Fibroblast of skin of abdomen (primary cell): Measurements from ENCODE around the gene IL22RA1.
A peak's percentile ranks its signal among the peaks of the same experiment; 100 is the strongest.

Experiments
- DNase-seq: peaks from one replicate; pipeline ENCODE4 v3.0.0-alpha.2; 2013

Gene IL22RA1

DNA sequence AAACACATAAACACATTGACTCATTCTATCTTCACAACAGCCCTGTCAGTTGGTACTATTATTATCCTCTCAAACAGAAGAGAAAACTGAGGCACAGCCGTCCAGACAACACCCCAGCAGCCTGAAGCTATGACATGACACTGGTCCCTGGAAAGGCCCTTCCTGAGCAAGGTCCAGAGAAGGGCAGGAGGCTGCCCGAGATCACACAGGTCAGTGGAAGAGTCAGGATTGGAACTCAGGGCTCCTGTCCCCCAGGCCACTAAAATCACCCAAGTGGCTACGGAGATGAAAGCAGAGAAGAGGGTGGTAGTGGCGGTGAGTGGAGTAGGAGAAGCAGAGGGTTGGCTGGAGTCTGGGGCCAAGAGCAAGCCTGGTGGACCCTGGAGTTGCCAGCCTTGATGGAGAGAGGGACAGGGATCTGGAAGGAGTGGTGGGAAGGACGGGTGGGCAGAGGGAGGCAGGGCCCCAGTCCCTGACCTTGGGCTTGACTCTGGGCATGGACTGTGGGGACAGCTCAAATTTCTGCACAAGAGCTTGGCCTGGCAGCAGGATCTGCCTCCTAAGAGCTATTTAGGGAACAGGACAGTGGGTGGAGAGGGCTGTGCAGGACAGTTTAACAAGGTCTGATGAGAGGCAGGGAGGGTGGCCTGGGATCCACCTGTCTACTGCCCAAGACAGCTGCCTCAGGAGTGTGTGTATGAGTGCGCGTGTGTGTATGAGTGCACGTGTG lies 46.8 kb downstream of the IL22RA1 start:
- DNase-seq = no peak

- DNase-seq = no peak
These were observed 47.6 kb downstream of the IL22RA1 start for GRCh38 chr1:24095140-24095859.

DNA sequence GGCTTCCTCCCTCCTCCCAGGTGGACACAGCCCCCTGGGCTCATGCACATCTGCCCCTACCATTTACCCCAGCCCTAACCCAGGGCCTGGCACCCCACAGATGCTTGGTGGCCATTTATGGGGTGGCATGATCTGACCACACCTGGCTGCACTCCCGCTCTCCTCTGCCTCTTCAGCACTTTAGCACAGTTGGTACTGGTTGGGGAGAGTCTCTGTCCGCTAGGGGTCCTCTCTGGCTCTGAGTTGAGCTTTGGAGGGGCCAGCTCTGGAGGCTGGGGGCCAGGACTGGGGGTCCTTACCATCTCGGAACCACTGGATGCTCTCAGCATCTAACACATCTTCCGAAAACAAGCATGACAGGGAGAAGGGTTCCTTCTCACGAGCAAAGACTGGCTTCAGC lies 48.4 kb downstream of the IL22RA1 start:
- no peak for DNase-seq

- DNase-seq = no peak
These were observed 49.2 kb downstream of the IL22RA1 start for GRCh38 chr1:24093732-24094131.

GRCh38 chr1:24092979-24093378 lies 50.0 kb downstream of the IL22RA1 start:
- DNase-seq = no peak

DNA sequence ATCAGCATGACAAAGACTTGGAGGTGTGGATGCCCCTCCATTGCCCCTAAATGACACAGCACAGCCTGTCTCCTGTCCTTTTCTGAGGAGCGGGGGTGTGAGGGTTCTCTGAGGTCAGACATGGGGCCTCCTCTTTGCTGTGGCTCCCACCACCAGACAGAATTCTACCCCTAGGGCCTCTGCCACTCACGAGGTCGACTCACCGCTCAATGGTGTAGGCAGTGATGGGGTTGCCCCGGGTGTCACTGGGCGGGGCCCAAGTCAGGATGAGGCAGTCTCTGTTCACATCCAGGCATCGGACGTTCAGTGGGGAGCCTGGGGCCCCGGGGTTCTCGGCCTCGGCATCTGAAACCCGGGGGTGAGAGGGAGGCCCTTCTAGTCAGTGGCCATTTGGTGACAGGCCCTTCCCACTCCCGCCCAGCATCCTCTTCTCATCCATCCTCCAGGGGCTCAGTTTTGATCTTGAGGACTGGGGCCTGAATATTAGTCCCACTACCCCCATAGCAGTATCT lies 50.9 kb downstream of the IL22RA1 start:
- no peak for DNase-seq

GRCh38 chr1:24090736-24091135 lies 52.2 kb downstream of the IL22RA1 start:
- DNase-seq = no peak

DNA sequence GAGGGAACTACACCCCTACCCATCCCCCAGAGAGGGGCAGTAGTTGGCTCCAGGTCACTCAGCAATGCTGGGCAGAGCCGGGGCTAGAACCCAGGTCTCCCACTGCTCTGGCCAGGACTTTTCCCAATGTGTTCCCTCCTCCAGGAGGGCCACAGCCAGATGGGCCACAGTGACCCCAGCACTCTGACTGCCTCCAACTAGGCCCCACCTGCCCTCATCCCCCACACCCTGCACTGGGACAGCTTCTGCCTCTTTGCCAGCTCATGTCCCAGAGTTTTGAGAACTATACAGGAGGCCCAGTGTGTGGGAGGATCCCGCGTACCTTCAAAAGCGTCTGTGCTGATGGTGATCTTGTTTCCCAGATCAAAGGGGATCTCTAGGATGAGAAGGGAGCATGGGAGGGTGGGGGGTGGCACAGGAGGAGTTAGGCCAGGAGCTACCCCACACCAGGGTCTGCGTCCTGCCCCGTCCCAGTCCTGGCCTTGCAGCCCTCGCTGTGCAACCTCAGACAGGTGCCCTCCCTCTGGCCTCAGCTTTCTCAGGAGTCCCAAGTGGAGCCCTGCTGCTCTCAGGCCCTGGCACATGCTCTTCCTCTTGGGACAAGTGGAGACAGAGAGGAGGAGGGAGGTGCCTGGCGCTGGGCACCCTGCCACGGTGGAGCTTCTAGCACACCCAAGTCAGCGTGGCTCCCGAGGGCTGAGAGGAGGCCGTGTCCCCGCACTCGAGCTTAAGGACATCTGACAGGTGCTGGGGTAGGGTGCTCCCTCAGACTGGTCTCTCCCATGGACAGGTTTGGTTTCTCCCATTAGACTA lies 53.0 kb downstream of the IL22RA1 start:
- no peak for DNase-seq

DNA sequence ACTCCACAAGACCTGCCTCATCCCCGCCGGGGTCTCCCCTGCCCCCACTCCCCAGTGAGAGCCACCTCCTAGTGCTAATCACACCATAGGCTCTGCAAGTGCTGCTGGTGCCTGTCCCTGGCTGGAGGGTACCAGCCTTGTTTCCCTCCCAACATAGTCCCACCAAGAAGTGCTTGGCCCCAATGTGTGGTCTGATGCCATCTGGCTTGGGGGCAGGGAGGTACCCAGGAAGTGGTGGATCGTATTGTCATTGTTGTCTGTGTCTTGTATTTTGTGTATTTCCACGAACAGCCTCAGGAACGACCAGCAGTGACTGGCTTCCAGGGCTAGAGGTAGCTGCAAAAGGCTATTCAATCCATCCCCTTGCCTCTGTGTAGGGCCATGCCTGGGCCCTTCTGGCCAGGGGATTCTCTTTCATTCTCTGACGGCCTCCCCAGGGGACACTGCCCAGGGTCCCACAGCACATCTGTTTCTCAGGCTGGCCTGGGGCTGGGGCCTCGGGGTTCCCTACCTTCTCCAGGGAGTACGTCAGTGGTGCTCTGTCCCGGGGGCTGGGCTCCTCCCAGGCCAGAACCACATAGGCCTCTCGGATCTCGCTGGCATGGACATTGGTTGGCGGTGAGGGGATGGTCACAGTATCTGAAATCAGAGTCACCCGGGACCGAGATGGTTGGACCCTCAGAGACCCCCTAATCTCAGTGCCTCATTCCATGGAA lies 53.8 kb downstream of the IL22RA1 start:
- no peak for DNase-seq

DNA sequence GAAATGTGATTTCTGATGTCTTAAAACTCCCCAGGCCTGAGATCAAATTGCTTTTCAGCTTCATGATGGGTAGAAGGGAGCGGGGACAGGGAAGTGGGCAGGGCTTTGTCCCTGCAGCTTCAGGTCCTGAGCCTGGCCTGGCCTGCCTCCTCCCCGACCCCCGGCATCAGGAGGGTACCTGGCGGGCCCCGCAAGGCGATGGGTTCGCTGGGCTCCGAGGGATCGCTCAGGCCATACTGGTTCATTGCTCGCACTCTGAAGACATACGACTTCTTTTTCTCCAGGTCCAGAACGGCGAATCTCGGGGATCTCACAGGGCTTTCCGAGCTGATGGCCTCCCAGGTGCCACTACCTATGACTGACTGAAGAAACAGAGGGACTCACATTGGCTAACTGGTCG lies 56.5 kb downstream of the IL22RA1 start:
- no peak for DNase-seq

GRCh38 chr1:24085546-24085945 lies 57.4 kb downstream of the IL22RA1 start:
- peak; percentile 28 for DNase-seq

DNA sequence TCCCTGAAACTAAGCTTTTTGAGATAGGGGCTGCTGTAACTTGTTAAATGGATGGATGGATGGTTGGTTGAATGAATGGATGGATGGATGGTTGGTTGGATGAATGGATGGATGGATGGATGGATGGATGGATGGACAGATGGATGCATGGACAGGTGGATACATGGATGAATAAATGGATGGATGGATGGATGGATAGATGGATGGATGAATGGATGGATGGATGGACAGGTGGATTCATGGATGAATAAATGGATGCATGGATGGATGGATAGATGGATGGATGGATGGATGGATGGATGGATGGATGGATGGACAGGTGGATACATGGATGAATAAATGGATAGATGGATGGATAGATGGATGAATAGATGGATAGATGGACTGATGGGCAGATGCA lies 57.9 kb downstream of the IL22RA1 start:
- DNase-seq = no peak

- DNase-seq = no peak
These were observed 58.9 kb downstream of the IL22RA1 start for GRCh38 chr1:24084050-24084449.

DNA sequence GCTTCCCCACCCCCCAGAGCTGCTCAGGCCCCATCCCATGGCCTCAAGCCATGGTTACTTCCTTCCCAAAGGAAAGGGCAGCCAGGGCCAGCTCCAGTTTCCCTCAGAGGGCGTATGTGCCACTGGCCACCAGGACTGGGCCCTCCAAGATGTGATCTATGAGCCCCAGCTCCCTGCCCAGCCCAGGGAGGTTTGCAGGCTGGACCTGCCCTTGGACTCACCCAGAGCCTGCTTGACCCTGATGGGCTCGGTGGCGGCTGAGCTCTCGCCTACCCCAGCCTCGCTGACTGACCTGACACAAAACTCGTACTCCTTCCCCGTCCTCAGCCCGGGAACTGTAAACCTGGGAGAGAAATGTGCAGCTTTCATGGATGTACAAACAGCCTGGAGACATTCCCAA lies 60.6 kb downstream of the IL22RA1 start:
- DNase-seq = no peak

GRCh38 chr1:24081190-24081589 lies 61.8 kb downstream of the IL22RA1 start:
- DNase-seq = no peak

GRCh38 chr1:24080131-24080530 lies 62.8 kb downstream of the IL22RA1 start:
- no peak for DNase-seq

GRCh38 chr1:24077278-24077978 lies 65.5 kb downstream of the IL22RA1 start:
- no peak for DNase-seq

DNA sequence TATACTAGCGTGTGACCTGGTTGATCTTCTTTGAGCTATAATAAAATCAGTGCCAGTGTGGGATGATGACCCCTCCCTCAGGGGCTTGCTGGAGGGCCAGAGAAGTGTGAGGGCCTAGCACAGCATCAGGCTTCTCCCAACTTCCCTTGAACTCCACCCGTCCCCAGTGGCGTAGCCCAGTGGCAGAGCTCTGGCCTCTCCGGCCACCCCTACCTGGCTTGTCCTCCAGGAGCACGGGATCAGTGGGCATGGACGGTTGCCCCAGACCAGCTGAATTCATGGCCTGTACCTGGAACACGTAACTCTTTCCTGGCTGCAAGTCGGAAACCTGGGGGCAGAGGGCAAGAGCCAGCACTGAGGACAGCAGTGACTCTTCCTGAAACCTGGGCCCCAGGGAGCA lies 67.0 kb downstream of the IL22RA1 start:
- no peak for DNase-seq

DNA sequence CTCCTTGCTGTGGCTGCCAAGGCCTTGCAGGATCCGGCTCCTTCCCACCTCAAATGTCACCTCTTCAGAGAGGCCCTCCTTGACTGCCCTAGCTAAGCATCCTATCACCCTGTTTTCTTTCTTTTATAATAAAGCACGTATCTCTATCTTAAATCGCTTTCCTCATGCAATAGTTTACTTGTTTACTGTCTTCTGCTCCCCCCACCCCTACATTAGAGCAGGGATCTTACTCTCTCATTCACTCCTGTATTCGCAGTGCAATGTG lies 67.4 kb downstream of the IL22RA1 start:
- no peak for DNase-seq

GRCh38 chr1:24074817-24075589 lies 67.9 kb downstream of the IL22RA1 start:
- no peak for DNase-seq

- no peak for DNase-seq
These were observed 68.7 kb downstream of the IL22RA1 start for GRCh38 chr1:24074196-24074595.
